Suppressor macrophage treated with lipopolysaccharide for 1 hour (primary cell): ENCODE measurements around the gene CERKL.

Source experiments
- DNase-seq, 3 donors: peaks; one replicate each; pipeline ENCODE4 v3.0.0-alpha.2; 2020 to 2022

The CERKL gene

DNA sequence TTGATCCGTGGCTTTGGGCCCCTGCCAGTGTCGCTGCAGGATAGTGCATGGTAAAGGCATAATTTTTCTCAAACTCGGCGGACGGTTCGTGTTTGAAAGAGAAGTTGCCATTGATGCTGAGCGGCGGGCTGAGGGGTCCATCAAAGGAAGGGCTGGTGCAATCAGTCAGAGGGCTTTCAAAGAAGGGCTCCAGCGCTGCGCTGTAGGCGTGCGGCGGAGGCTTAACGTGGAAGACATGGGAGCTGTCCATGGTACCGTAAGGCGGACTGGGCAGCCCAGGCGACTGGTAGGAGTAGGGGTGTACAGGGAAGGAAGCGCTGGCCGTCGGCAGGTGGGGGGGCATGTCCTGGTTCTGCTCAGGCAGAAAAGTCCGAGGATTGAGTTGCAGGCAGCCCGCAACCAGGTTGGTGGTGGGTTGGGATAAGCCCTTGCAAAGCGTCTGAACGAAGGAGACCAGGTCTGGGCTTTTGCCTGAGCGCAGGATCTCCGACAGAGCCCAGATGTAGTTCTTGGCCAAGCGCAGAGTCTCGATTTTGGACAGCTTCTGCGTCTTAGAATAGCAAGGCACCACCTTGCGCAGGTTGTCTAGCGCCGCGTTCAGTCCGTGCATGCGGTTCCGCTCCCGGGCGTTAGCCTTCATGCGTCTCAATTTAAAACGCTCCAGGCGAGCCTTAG lies 21.1 kb upstream of the CERKL start:
- DNase-seq = peak; percentile 79 to 92 (median 88)

GRCh38 chr2:181675254-181675653 lies 18.3 kb upstream of the CERKL start:
- DNase-seq = no peak

DNA sequence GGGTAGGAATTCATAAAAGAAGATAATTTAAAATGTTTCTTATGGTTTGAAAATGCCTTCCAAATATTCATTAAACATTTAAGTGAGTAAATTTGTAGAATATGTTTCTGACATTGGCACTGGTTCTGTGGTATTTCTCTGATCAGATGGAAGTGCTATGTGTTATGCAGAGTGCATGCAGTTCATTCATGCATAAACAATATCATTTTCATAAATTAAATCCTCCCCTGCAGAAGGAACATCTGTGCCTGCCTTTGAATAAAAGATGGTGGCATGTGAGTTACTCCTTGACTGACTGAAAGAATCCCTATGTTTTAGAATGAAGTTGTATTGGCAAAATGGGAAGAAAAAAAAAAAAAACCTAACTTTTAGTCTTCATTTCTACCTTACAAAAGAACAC lies 17.6 kb upstream of the CERKL start:
- no peak for DNase-seq

DNA sequence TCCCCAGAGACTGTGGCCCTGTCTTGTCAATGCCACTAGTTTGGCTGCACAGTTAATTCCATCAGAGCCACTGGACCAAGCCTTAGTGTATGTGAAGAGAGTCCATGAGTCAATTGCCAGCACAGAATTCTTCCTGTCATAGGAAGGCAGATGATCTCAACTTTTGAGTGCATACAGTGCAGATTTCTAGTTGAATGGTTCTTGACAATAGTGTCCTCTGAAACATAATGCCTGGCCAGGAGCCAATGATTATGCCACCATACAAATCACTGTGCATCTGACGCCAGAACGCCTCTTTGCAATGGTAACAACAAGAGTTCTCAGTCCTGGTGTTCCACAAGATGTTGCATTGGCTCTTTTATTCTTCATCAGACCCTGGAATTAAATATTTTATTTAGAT lies 16.3 kb upstream of the CERKL start:
- DNase-seq = no peak

GRCh38 chr2:181672255-181673008 lies 15.5 kb upstream of the CERKL start:
- DNase-seq = no peak

DNA sequence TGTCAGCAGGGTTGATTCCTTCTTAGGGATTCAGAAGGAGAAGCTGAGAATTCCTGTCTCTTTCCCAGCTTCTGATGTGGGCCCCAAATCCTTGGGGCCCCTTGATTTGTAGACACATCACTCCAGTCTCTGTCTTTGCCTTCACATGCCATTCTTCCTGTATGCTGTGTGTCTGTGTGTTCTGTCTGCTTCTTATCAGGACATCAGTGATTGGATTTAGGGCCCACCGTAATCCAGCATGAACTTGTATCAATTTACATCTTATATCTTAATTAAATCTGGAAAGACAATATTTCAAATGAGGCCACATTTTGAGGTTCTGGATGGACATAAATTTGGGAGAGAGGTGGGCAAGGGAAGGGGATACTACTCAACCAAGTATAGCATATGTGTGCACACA lies 13.7 kb upstream of the CERKL start:
- no peak for DNase-seq

DNA sequence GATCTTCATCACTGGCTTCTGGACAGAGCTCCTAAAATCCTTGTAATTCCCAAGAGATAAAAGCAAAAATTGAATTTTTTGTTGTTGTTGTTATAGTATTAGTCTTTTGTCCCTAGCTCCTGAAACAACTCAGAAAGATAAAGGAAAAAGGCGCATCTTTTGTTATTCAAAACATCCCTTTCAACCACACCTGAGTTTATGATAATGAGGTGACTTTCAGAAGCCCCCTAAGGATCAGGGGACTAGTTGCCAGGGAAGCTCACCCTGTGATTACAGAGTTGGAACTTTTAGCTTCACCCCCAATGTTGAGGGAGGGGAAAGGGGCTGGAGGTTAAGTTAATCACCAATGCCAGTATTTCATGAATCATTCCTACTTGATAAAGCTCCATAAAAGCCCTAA lies 10.3 kb upstream of the CERKL start:
- DNase-seq = no peak

- no peak for DNase-seq
Measured at GRCh38 chr2:181662287-181662686, 5.4 kb upstream of the CERKL start.

GRCh38 chr2:181660181-181660580 lies 3.3 kb upstream of the CERKL start:
- DNase-seq = no peak

DNA sequence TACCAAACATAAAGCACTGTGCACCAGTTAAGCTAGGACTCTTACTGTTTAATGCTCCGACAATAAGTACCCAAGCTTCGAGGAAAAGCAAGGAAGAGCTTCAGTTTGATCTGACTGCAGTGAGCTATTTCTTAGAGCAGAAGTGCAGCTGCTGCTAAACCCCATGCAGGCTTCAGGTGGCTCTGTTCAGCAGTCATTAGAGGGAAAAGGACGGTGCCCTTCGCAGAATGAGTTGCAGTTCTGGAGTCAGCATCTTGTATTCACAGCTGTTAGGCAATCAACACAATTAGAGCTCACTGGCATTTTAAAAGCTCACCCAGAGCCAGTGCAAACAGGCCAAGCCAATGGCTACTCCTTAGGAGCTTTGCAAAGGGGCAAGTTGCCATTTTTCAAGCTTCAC lies 1.5 kb upstream of the CERKL start:
- DNase-seq = no peak

- DNase-seq = no peak
Measured at GRCh38 chr2:181657379-181657778, 474 bp upstream of the CERKL start.

- DNase-seq = no peak
Measured at GRCh38 chr2:181655519-181655918, 1.4 kb downstream of the CERKL start.

GRCh38 chr2:181649436-181649979 lies 7.4 kb downstream of the CERKL start:
- DNase-seq = no peak

GRCh38 chr2:181648478-181649155 lies 8.3 kb downstream of the CERKL start:
- no peak for DNase-seq

- no peak for DNase-seq
Measured at GRCh38 chr2:181646415-181646987, 10.4 kb downstream of the CERKL start.

DNA sequence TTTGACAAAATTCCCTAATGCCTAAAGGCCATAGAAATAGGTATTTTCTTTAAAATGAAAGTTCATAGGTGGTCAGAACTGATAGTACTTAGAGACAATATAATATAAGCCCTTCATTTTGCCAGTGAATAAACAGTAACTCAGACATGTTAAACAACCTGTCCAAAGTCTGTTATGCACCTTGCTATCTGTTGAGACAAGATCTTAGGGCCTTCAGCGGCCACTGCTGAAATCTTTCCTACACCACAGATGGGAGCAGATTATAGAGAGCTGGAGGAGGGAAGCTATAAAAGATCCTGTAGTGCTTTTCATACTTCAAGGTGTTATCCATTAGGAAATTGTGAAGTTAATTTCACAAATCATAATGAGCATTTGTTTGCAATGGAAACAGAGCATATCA lies 13.8 kb downstream of the CERKL start:
- DNase-seq = no peak

DNA sequence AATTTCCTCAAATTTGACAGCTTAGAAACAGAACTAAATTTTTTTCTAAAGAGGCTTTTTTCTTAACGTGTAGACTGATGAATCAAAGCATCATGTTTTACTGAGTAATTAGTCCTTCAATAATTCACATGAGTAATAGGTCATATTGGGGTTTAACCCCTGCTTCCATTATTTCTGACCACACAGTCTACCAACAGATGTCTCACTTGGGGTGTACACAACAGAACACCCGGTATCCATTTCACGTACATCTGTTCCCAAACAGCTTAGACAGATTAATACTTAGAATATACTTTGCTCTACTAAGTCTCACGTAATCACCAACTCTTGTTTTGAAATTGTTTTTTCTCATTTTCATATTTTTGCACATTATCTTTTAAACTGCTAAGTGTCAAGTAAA lies 14.8 kb downstream of the CERKL start:
- DNase-seq = no peak

- no peak for DNase-seq
Measured at GRCh38 chr2:181639686-181640085, 17.2 kb downstream of the CERKL start.

DNA sequence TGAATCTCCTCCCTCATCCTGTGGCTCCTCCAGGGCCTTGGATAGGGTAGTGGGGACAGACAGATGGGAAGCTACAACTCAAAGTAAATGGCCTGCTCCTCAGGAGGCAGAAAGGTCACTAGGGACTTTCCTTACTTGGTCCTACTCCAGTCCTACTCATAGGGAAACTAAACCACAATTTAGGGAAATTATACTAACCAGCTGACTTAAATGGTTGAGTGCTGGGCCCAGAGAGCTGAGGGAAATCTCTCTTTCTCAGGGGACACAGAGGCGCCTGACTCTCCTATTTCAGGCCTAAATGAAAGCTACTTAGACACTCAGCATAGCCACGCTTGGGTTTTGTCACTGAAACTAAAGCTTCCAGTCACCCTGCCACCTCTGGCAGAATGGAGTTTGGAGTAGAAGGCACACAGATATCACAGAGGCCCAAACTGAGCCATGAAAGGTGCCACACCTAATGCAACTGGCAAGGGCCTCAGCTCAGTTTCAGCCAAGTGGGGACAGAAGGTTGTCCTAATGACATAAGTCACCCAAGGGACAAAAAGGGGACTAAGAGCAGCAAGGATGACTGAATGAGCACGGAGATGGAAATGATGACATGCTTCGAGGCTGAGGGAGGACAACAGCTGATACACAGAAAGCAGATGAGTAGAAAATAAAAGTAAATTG lies 24.0 kb downstream of the CERKL start:
- DNase-seq = peak; percentile 60 to 77 (median 60)

DNA sequence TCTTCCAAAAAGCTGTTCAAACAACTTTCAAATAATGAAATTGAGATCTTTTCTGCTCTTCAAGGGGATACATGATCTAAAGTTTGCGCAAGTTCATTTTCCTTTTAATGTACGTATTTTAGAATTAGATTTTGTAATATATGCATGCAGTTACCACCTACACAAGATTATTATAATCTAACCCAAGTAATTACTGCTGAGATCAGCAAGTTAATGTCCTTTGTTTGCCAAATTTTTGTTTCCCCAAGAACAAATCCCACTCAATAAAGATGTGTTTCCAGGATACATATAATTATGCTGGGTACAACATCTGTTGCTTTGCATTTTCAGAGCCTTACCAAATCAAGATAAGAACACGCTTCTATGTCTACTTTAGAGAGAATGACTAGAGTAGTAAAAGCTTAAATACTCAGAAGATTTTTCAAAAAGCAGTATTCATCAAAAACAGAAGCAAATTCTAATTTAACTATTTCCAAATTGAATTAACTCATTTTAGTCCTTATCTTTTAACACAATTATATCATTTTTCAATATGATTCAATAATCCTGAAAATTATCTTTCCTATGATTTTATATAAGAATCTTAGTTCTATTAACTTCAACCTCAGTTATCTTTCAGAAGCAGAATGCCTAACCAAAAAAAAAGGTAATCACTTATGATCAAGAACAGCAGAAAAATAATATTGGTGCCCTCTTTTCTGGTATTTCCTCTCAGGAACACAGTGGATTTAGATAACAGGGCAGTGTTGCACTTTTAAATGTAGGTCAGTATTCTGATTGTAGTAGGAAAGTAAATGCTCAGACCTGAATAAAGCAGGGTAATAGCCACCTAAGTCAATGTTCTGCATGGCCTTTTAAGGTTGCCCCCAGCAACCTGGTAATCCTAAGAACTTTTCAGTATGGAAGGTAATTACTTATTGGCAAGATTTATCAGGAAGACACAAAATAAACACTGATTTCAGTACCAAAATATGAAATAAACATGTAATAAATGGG lies 28.0 kb downstream of the CERKL start:
- no peak for DNase-seq

DNA sequence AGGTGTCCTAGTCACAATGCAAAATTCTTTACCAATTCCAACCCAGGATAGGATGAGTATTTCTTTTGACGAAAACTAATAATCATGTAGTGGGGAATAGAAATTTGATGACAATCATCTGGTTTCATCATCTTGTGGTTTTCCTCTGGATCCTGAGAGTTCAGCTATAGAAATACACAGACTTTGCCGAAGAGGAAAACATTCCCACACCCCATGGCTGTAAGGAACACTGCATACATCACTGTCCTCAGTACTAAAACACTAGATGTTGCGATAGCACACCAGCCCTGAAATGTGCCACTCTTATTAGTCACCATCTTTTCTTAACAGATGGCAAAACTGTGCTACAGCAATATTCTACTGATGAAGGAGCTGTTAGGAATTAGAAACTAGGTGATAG lies 29.4 kb downstream of the CERKL start:
- peak; percentile 45 to 61 (median 46) for DNase-seq

DNA sequence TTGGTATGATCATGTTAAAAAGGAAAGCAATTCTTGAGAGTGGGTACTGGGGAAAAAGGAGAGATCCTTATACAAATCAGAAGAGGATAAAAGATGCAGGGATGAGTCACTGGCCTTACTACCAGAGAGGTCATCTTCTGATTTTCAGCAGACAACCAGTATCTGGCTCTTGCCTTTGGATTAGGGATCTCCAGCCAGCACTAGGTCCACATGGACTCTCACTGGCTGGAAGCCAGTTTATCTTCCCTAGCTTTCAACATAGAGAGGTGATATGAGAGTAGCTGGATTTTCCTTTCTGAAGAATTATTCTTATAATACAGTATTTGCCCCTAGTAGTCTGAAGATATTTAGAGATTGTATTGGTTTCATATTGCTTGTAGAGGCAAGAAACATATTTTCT lies 30.2 kb downstream of the CERKL start:
- DNase-seq = peak in 1 of 3 donors; percentile 26
